ENCODE measurements around the gene TAAR2.

The TAAR2 gene

DNA sequence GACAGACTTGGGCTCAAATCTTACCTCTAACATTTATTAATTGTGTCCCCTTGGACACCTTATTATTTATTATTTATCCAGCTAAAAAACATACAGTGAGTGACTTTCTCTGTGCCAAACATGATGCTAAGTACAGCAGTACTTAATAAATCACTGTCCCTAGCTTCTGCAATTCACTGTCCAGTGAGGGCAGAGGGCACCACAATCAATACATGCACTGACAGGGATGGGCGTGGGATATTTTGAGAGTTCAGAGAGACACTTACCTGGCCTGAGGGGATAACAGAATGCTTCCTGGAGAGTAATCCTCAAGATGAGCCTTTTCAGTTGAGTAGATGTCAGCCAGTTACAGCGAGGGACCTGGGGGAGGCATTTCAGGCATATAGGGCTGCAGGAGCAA lies 9.3 kb upstream of the TAAR2 start:
- Histone ChIP-seq H3K4me3 (IDR thresholded peaks at IDR 0.05; ENCODE audit: insufficient read depth, low read depth, low read length) (no peak overlapping the region), H4K20me1 (ENCODE audit: insufficient read depth) (no peaks in the 10 kb centered on the region), H3K4me1 (ENCODE audit: low read depth, poor library complexity, severe bottlenecking) (no peaks in the 10 kb centered on the region), H3K9ac (no peak overlapping the region), H3K27me3 (ENCODE audit: insufficient read depth, low read depth) (no peaks in the 10 kb centered on the region), H3K36me3 (ENCODE audit: insufficient read depth) (no peaks in the 10 kb centered on the region), H2AFZ (ENCODE audit: low read depth) (no peak overlapping the region), H3K27ac (no peak overlapping the region), H3K4me2 (no peak overlapping the region), H3K79me2 (ENCODE audit: insufficient read depth, low read depth) (no peaks in the 10 kb centered on the region)
- TF ChIP-seq CTCF (conservative IDR thresholded peaks at IDR 0.05; ENCODE audit: low read depth, low read length), result no peak

DNA sequence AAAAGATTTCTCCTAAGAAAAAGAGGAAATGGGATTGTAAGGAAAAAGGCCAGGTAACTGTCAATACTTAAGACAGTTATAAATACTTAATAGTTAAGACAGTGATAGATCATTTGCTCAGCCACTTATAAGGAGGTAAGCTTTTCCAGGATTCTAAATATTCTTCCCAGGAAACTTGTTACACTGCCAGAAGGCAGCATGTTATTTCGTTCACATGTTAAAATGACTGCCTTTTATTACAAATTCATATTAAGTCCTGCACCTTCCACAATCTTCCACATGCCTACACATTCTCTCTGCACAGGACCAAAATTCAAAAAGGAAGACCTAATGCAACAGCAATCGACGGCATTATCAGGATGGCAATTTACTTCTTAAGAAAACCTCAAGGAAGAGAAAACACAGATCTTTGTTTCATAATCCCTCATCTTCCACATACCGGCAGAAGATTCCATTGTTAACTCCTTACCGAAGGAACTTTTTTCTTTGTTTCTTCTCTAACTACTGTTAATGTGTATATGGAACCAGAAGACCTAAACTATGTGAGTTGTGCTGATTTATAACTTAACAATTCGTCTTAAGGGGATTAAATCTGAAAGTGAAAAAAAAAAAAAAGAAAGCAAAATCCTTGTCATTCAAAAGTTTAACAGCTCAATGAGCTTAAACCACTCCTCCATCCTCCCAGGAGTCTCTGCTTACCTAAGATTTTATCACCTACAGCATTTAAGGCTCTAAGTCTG lies 799 bp downstream of the TAAR2 start:
- no peaks in the 10 kb centered on the region for H3K27me3 ChIP-seq (ENCODE audit: insufficient read depth, low read depth)
- no peak overlapping the region for H3K9ac ChIP-seq
- no peaks in the 10 kb centered on the region for H3K4me1 ChIP-seq (ENCODE audit: low read depth, poor library complexity, severe bottlenecking)
- no peak overlapping the region for H3K4me3 ChIP-seq (IDR thresholded peaks at IDR 0.05; ENCODE audit: insufficient read depth, low read depth, low read length)
- no peak overlapping the region for H3K27ac ChIP-seq
- H3K4me2 ChIP-seq, result no peak overlapping the region
- H3K36me3 ChIP-seq (ENCODE audit: insufficient read depth), result no peaks in the 10 kb centered on the region
- H4K20me1 ChIP-seq (ENCODE audit: insufficient read depth), result no peaks in the 10 kb centered on the region
- no peaks in the 10 kb centered on the region for H3K79me2 ChIP-seq (ENCODE audit: insufficient read depth, low read depth)
- no peak overlapping the region for H2AFZ ChIP-seq (ENCODE audit: low read depth)
- no peak for TF ChIP-seq CTCF (conservative IDR thresholded peaks at IDR 0.05; ENCODE audit: low read depth, low read length)

DNA sequence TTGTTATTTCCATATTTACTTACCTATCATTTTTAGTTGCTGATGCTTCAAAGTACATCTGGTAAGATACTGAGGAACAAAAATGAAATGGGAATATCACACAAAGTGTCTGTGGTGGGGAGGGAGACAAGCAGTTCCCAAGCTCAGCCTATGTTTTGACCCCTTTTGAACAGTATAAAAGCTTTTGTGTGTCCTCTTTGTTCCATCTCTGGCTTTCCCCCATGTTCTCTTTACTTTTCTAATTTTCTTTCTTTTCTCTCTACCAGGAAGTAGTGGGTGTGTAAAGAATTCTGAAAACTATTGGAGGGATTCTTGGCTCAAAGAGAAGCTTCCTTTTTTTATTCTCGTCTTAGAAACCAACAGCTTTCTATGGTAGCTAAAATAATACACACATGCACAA lies 7.4 kb downstream of the TAAR2 start:
- Histone ChIP-seq H3K4me3 (IDR thresholded peaks at IDR 0.05; ENCODE audit: insufficient read depth, low read depth, low read length) (no peak overlapping the region), H3K36me3 (ENCODE audit: insufficient read depth) (no peaks in the 10 kb centered on the region), H3K27me3 (ENCODE audit: insufficient read depth, low read depth) (no peaks in the 10 kb centered on the region), H3K4me1 (ENCODE audit: low read depth, poor library complexity, severe bottlenecking) (no peaks in the 10 kb centered on the region), H3K4me2 (no peak overlapping the region), H2AFZ (ENCODE audit: low read depth) (no peak overlapping the region), H3K9ac (no peak overlapping the region), H3K79me2 (ENCODE audit: insufficient read depth, low read depth) (no peaks in the 10 kb centered on the region), H4K20me1 (ENCODE audit: insufficient read depth) (no peaks in the 10 kb centered on the region), H3K27ac (no peak overlapping the region)
- TF ChIP-seq CTCF (conservative IDR thresholded peaks at IDR 0.05; ENCODE audit: low read depth, low read length), result no peak

GRCh38 chr6:132614554-132614953 lies 9.5 kb downstream of the TAAR2 start:
- no peak overlapping the region for H2AFZ ChIP-seq (ENCODE audit: low read depth)

More at GRCh38 chr6:132614554-132614953, 9.5 kb downstream of the TAAR2 start:
- Histone ChIP-seq H3K79me2 (ENCODE audit: insufficient read depth, low read depth) (no peaks in the 10 kb centered on the region), H3K36me3 (ENCODE audit: insufficient read depth) (no peaks in the 10 kb centered on the region), H3K4me1 (ENCODE audit: low read depth, poor library complexity, severe bottlenecking) (no peaks in the 10 kb centered on the region), H3K4me3 (IDR thresholded peaks at IDR 0.05; ENCODE audit: insufficient read depth, low read depth, low read length) (no peak overlapping the region), H3K4me2 (no peak overlapping the region), H3K9ac (no peak overlapping the region), H4K20me1 (ENCODE audit: insufficient read depth) (no peaks in the 10 kb centered on the region), H3K27me3 (ENCODE audit: insufficient read depth, low read depth) (no peaks in the 10 kb centered on the region), H3K27ac (no peak overlapping the region)
- no peak for TF ChIP-seq CTCF (conservative IDR thresholded peaks at IDR 0.05; ENCODE audit: low read depth, low read length)
